HEK293 (cell line): ENCODE measurements around the gene GARIN5B.

Source experiments
- CTCF ChIA-PET: fragments of 350-600 bp; formaldehyde crosslinking; extraction: SDS; loops from one replicate; lab custom pipeline; 2021; ENCODE audit warnings: antibody characterized with exemption; lab: Yijun Ruan, JAX
- POLR2A ChIA-PET: fragments of 300-600 bp; formaldehyde crosslinking; extraction: SDS; loops from one replicate; lab custom pipeline; 2020; ENCODE audit warnings: antibody characterized with exemption, inconsistent platforms; lab: Yijun Ruan, JAX
- H3K27ac ChIP-seq: fragments of 200-500 bp; sonication (Bioruptor generic); 2 replicates; pipeline ENCODE4 v1.5.1; 2014; ENCODE audit warnings: low read depth, low read length, control low read depth, inconsistent platforms; ENCODE audit errors: extremely low read depth
- H3K36me3 ChIP-seq, 2 experiments: fragments of 200-500 bp in 1 of 2; sonication (Bioruptor generic) in 1 of 2; 1 replicate in 1 of 2; 2 replicates in 1 of 2; pipeline ENCODE4 v1.5.1; 2014 to 2017; ENCODE audit warnings: inconsistent platforms in 2 of 2, low read length in 2 of 2; ENCODE audit not compliant: control insufficient read depth in 2 of 2, insufficient read depth in 1 of 2
- H3K4me1 ChIP-seq: fragments of 200-500 bp; sonication (Bioruptor generic); 2 replicates; pipeline ENCODE4 v1.5.1; 2014; ENCODE audit warnings: mild to moderate bottlenecking, low read length, inconsistent platforms; ENCODE audit not compliant: control insufficient read depth, insufficient read depth
- H3K4me3 ChIP-seq: 2 replicates; pipeline ENCODE4 v1.5.1; 2011; ENCODE audit warnings: low read depth, mild to moderate bottlenecking, control low read depth, low read length, moderate library complexity
- H3K9me3 ChIP-seq: fragments of 200-500 bp; sonication (Bioruptor generic); 2 replicates; pipeline ENCODE4 v1.5.1; 2014; ENCODE audit warnings: low read depth, low read length, inconsistent platforms; ENCODE audit not compliant: control insufficient read depth, insufficient read depth
- BCL11B ChIP-seq: fragments of 450-650 bp; formaldehyde crosslinking; IDR thresholded peaks from 2 replicates; pipeline ENCODE4 v1.5.1; 2016; ENCODE audit warnings: low read depth, missing biosample characterization, missing genetic modification characterization
- GLIS1 ChIP-seq: fragments of 450-650 bp; formaldehyde crosslinking; IDR thresholded peaks from 2 replicates; pipeline ENCODE4 v1.5.1; 2016; ENCODE audit warnings: missing biosample characterization, missing genetic modification characterization
- PATZ1 ChIP-seq: fragments of 450-650 bp; formaldehyde crosslinking; IDR thresholded peaks from 2 replicates; pipeline ENCODE4 v1.5.1; 2016; ENCODE audit warnings: missing biosample characterization, missing genetic modification characterization
- PRDM10 ChIP-seq: fragments of 450-650 bp; formaldehyde crosslinking; IDR thresholded peaks from 2 replicates; pipeline ENCODE4 v1.5.1; 2016; ENCODE audit warnings: missing biosample characterization, missing genetic modification characterization
- SP2 ChIP-seq: fragments of 450-650 bp; formaldehyde crosslinking; IDR thresholded peaks from 2 replicates; pipeline ENCODE4 v1.5.1; 2016; ENCODE audit warnings: missing biosample characterization, missing genetic modification characterization
- ZIC2 ChIP-seq: fragments of 450-650 bp; formaldehyde crosslinking; IDR thresholded peaks from 2 replicates; pipeline ENCODE4 v1.5.1; 2016; ENCODE audit warnings: missing biosample characterization, missing genetic modification characterization
- ZNF10 ChIP-seq: fragments of 450-650 bp; formaldehyde crosslinking; IDR thresholded peaks from 2 replicates; pipeline ENCODE4 v1.5.1; 2017; ENCODE audit warnings: missing biosample characterization, missing genetic modification characterization
- ZNF174 ChIP-seq: fragments of 450-650 bp; formaldehyde crosslinking; IDR thresholded peaks from 2 replicates; pipeline ENCODE4 v1.5.0; 2017; ENCODE audit warnings: missing biosample characterization, mild to moderate bottlenecking, missing genetic modification characterization
- ZNF324 ChIP-seq: fragments of 450-650 bp; formaldehyde crosslinking; IDR thresholded peaks from 2 replicates; pipeline ENCODE4 v1.5.1; 2016; ENCODE audit warnings: missing biosample characterization, missing genetic modification characterization
- ZNF335 ChIP-seq: fragments of 450-650 bp; formaldehyde crosslinking; conservative IDR thresholded peaks from 2 replicates; pipeline ENCODE4 v1.5.1; 2016; ENCODE audit warnings: missing biosample characterization, missing genetic modification characterization
- ZNF394 ChIP-seq: fragments of 450-650 bp; formaldehyde crosslinking; IDR thresholded peaks from 2 replicates; pipeline ENCODE4 v1.5.1; 2016; ENCODE audit warnings: missing biosample characterization, missing genetic modification characterization, mild to moderate bottlenecking, moderate library complexity, borderline replicate concordance
- ZNF529 ChIP-seq: fragments of 450-650 bp; formaldehyde crosslinking; IDR thresholded peaks from 2 replicates; pipeline ENCODE4 v1.5.1; 2017; ENCODE audit warnings: missing genetic modification characterization, missing biosample characterization; ENCODE audit not compliant: insufficient replicate concordance
- ZNF571 ChIP-seq: fragments of 450-650 bp; formaldehyde crosslinking; IDR thresholded peaks from 2 replicates; pipeline ENCODE4 v1.5.0; 2017; ENCODE audit warnings: missing biosample characterization, missing genetic modification characterization
- ZSCAN16 ChIP-seq: fragments of 450-650 bp; formaldehyde crosslinking; IDR thresholded peaks from 2 replicates; pipeline ENCODE4 v1.5.1; 2016; ENCODE audit warnings: missing biosample characterization, missing genetic modification characterization
- TF ChIP-seq, protein P1 (sequence below): fragments of 450-650 bp; formaldehyde crosslinking; IDR thresholded peaks from 2 replicates; pipeline ENCODE4 v1.5.1; 2017; ENCODE audit warnings: missing biosample characterization, missing genetic modification characterization
- TF ChIP-seq, protein P2 (sequence below): fragments of 450-650 bp; formaldehyde crosslinking; IDR thresholded peaks from 2 replicates; pipeline ENCODE4 v1.5.1; 2016; ENCODE audit warnings: missing biosample characterization, missing genetic modification characterization

The GARIN5B gene

DNA sequence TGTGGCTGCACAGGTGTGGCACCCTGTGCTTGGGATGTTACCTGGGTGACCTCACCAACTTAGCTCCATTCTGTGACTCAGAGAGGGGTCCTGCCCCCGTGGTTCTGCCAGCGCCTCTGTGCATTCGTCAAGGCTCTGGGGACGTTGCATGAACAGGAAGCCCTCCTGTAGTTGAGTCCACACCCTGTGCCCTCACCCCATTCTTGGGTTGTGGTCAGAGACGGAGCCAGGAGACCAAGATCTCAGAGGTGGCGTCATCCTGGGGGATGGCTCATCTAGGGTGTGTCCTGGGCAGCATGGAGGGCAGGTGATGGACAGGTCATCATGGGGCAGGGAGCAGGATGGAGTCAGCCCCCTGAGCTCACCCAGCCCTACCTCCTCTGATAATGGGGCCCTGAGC, 11.0 kb downstream of the GARIN5B start:
- Histone ChIP-seq H3K36me3 (peaks cover 0 to 10% of the 10 kb centered on the region in 2 experiments; a peak in 1 of 3 replicates), H3K4me1 (peaks cover 8% of the 10 kb centered on the region; the same call in 1 of the 2 replicates), H3K27ac (no peak overlapping the region), H3K4me3 (no peak overlapping the region), H3K9me3 (no peaks in the 10 kb centered on the region)
- no peak for TF ChIP-seq ZNF571 (tag by site-specific recombination)
- TF ChIP-seq ZSCAN16 (tag by site-specific recombination) = no peak
- TF ChIP-seq GLIS1 = 0 out of 2 replicates have a peak, but pooled peaks have one; percentile 26
- TF ChIP-seq BCL11B = no peak
- no peak for TF ChIP-seq SP2
- no peak for TF ChIP-seq ZNF174 (tag by site-specific recombination)
- ChIA-PET POLR2A (interaction anchor here (1.0 to 7.7 kb wide), 6 partner anchors 9 to 110 kb away, joined by 3 to 95 read pairs (median 5); partner anchors contain the start of genes ISOC2, KMT5C and UBE2S), CTCF (interaction anchor here (0.7 kb wide), 1 partner anchor 66 kb away, joined by 3 read pairs; no protein-coding TSS in a partner anchor)

- CTCF ChIA-PET = interaction anchor here (0.5 to 3.8 kb wide), 6 partner anchors 11 to 256 kb away, joined by 3 to 22 read pairs (median 3); partner anchors contain the start of genes GARIN5B and KMT5C
- no peak overlapping the region for H3K27ac ChIP-seq
- H3K4me1 ChIP-seq = peaks cover 8% of the 10 kb centered on the region; the same call in 1 of the 2 replicates
- H3K4me3 ChIP-seq = no peak overlapping the region
- H3K36me3 ChIP-seq = peaks cover 0 to 17% of the 10 kb centered on the region in 2 experiments; a peak in 2 of 3 replicates
- TF ChIP-seq ZNF10 (tag by site-specific recombination) = no peak
- TF ChIP-seq PATZ1 (tag by site-specific recombination) = no peak
- no peak for TF ChIP-seq ZNF529
- TF ChIP-seq, all 188 proteins: peak for 0
- H3K9me3 ChIP-seq = no peaks in the 10 kb centered on the region
- POLR2A ChIA-PET = interaction anchor here (0.6 to 7.7 kb wide), 6 partner anchors 12 to 91 kb away, joined by 3 to 95 read pairs (median 3); partner anchors contain the start of genes IL11, KMT5C and PPP6R1
These were observed 12.3 kb downstream of the GARIN5B start for GRCh38 chr19:55350620-55351315.

DNA sequence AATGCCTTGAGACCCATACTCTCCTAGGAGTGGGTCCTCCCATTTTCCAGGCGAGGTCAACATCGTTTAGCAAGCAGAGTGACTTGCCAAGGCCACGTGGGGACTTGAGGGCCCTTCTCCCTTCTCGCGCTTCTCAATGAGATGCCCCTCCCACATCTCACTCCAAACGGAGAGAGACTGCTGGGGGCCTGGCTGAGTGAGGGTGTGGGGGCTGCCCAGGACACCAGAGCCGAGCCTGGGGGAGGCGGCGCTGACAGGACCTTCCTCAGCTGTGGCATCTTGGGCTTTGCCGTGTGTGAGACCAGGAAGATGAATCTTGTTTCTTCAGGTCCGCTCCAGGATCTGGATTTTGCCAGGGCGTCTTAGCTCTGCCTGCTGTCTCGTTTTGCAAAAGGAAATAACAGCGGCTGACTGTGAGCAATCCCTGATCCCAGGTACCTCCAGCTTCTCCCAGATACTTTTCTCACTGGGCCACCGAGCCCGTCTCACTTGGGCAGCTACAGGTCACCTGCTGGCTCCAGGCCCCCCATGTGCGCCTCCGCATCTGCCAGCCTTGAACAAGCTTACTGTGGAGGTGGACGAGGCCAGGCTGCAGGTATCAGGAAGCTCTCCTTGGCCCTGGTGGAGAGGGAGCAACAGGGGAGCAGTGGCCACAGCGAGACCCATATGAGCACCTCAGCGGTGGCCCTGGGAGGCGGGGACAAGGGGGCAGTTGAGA, 14.6 kb downstream of the GARIN5B start:
- Histone ChIP-seq H3K27ac (no peak overlapping the region), H3K4me3 (no peak overlapping the region)
- CTCF ChIA-PET = interaction anchor here (0.6 to 3.8 kb wide), 3 partner anchors 10 to 207 kb away, joined by 4 to 22 read pairs (median 6); no protein-coding TSS in a partner anchor
- TF ChIP-seq, protein P1, sequence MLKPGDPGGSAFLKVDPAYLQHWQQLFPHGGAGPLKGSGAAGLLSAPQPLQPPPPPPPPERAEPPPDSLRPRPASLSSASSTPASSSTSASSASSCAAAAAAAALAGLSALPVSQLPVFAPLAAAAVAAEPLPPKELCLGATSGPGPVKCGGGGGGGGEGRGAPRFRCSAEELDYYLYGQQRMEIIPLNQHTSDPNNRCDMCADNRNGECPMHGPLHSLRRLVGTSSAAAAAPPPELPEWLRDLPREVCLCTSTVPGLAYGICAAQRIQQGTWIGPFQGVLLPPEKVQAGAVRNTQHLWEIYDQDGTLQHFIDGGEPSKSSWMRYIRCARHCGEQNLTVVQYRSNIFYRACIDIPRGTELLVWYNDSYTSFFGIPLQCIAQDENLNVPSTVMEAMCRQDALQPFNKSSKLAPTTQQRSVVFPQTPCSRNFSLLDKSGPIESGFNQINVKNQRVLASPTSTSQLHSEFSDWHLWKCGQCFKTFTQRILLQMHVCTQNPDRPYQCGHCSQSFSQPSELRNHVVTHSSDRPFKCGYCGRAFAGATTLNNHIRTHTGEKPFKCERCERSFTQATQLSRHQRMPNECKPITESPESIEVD = no peak
- TF ChIP-seq ZNF394 (peak; percentile 76), ZIC2 (tag by site-specific recombination) (peak; percentile 63), GLIS1 (peak; percentile 58), ZNF335 (tag by site-specific recombination) (peak; percentile 81), PATZ1 (tag by site-specific recombination) (peak; percentile 11; the same call in 1 of the 2 replicates), ZNF324 (tag by site-specific recombination) (no peak), PRDM10 (tag by site-specific recombination) (0 out of 2 replicates have a peak, but pooled peaks have one; percentile 10)
- TF ChIP-seq, protein P2, sequence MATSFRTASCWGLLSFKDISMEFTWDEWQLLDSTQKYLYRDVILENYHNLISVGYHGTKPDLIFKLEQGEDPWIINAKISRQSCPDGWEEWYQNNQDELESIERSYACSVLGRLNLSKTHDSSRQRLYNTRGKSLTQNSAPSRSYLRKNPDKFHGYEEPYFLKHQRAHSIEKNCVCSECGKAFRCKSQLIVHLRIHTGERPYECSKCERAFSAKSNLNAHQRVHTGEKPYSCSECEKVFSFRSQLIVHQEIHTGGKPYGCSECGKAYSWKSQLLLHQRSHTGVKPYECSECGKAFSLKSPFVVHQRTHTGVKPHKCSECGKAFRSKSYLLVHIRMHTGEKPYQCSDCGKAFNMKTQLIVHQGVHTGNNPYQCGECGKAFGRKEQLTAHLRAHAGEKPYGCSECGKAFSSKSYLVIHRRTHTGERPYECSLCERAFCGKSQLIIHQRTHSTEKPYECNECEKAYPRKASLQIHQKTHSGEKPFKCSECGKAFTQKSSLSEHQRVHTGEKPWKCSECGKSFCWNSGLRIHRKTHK = no peak

More for the DNA sequence above, 14.6 kb downstream of the GARIN5B start:
- POLR2A ChIA-PET = interaction anchor here (0.6 to 7.7 kb wide), 9 partner anchors 9 to 89 kb away, joined by 3 to 95 read pairs (median 4); partner anchors contain the start of genes BRSK1, KMT5C, PPP6R1 and RPL28
- Histone ChIP-seq H3K36me3 (peaks cover 0 to 38% of the 10 kb centered on the region in 2 experiments; a peak in 2 of 3 replicates), H3K9me3 (no peaks in the 10 kb centered on the region), H3K4me1 (peaks cover 5% of the 10 kb centered on the region; the same call in 1 of the 2 replicates)
